GM23338 (cell line): Measurements from ENCODE around the gene ZNF691. TPM values are rescaled to one million over a fixed set of nuclear protein-coding genes. Genes with fewer than 3 reads are reported as not detected.

Experiments used
- ATAC-seq: fragments of 200-7000 bp; cut with Tn5 transposase; 3 replicates; pipeline ENCODE4 v1.9.1; 2020
- DNase-seq: peaks from one replicate; pipeline ENCODE4 v3.0.0-alpha.2; 2015; ENCODE audit warnings: low spot score
- H2AFZ ChIP-seq: fragments of 200-600 bp; sonication (generic); 2 replicates; pipeline ENCODE4 v1.8.0; 2016; ENCODE audit warnings: antibody characterized with exemption, mild to moderate bottlenecking, moderate library complexity
- H3F3A ChIP-seq: fragments of 200-600 bp; sonication (generic); replicated peaks from 2 replicates; pipeline ENCODE4 v1.8.0; 2017; ENCODE audit warnings: antibody characterized with exemption, mixed run types, low read depth
- H3K27ac ChIP-seq: fragments of 200-600 bp; sonication (generic); 2 replicates; pipeline ENCODE4 v1.6.1; 2016; ENCODE audit warnings: low read depth
- H3K27me3 ChIP-seq: fragments of 200-600 bp; sonication (generic); 2 replicates; pipeline ENCODE4 v1.8.0; 2016; ENCODE audit warnings: mild to moderate bottlenecking, mixed run types, moderate library complexity; ENCODE audit not compliant: insufficient read depth
- H3K36me3 ChIP-seq: fragments of 200-600 bp; sonication (generic); 2 replicates; pipeline ENCODE4 v1.8.0; 2016; ENCODE audit warnings: mild to moderate bottlenecking; ENCODE audit not compliant: insufficient read depth
- H3K4me1 ChIP-seq: fragments of 200-600 bp; sonication (generic); 2 replicates; pipeline ENCODE4 v1.8.0; 2016; ENCODE audit warnings: mild to moderate bottlenecking, moderate library complexity; ENCODE audit not compliant: insufficient read depth
- H3K4me2 ChIP-seq: fragments of 200-600 bp; sonication (generic); 2 replicates; pipeline ENCODE4 v1.7.1; 2017; ENCODE audit warnings: mixed run types
- H3K4me3 ChIP-seq: fragments of 200-600 bp; sonication (generic); 2 replicates; pipeline ENCODE4 v1.6.1; 2016; ENCODE audit warnings: mixed run types
- H3K79me2 ChIP-seq: fragments of 200-600 bp; sonication (generic); replicated peaks from 2 replicates; pipeline ENCODE4 v1.8.0; 2017; ENCODE audit warnings: mild to moderate bottlenecking; ENCODE audit not compliant: insufficient read depth
- H3K9me2 ChIP-seq: fragments of 200-600 bp; sonication (generic); 2 replicates; pipeline ENCODE4 v1.8.0; 2017; ENCODE audit not compliant: insufficient read depth
- H4K20me1 ChIP-seq: fragments of 200-600 bp; sonication (generic); replicated peaks from 2 replicates; pipeline ENCODE4 v1.8.0; 2017; ENCODE audit warnings: mild to moderate bottlenecking; ENCODE audit not compliant: insufficient read depth
- H3K27ac Mint-ChIP-seq: 2 replicates; pipeline ENCODE4 v1.8.0; 2020; ENCODE audit warnings: inconsistent platforms, mild to moderate bottlenecking, moderate library complexity, mixed read lengths
- H3K27me3 Mint-ChIP-seq: 3 replicates; pipeline ENCODE4 v1.8.0; 2022; ENCODE audit warnings: low read depth, mild to moderate bottlenecking, moderate library complexity, mixed read lengths, inconsistent platforms; ENCODE audit not compliant: insufficient read depth, poor library complexity
- H3K36me3 Mint-ChIP-seq: 3 replicates; pipeline ENCODE4 v1.8.0; 2021; ENCODE audit warnings: low read depth, mild to moderate bottlenecking, inconsistent platforms, moderate library complexity, mixed read lengths
- H3K4me1 Mint-ChIP-seq: 3 replicates; pipeline ENCODE4 v1.8.0; 2020; ENCODE audit warnings: mild to moderate bottlenecking, inconsistent platforms, mixed read lengths
- H3K4me3 Mint-ChIP-seq: 3 replicates; pipeline ENCODE4 v1.8.0; 2021; ENCODE audit warnings: moderate library complexity, mild to moderate bottlenecking, inconsistent platforms, mixed read lengths
- H3K9me3 Mint-ChIP-seq: 3 replicates; pipeline ENCODE4 v1.8.0; 2020; ENCODE audit warnings: moderate library complexity, mild to moderate bottlenecking, inconsistent platforms, mixed read lengths
- CREB1 ChIP-seq: fragments of 250-450 bp; sonication (Bioruptor Pico); IDR thresholded peaks from 2 replicates; pipeline ENCODE4 v1.5.0; 2020; ENCODE audit warnings: low read depth, mild to moderate bottlenecking, moderate library complexity
- CTCF ChIP-seq, 2 experiments: fragments of 200-600 bp in 1 of 2; sonication (generic) in 1 of 2; conservative IDR thresholded peaks; 2 replicates each; pipeline versions ENCODE4 v1.5.1 to v1.6.1; 2016 to 2017; ENCODE audit warnings: antibody characterized with exemption in 2 of 2, low read depth in 2 of 2, mild to moderate bottlenecking in 2 of 2, moderate library complexity in 1 of 2
- ETS1 ChIP-seq: IDR thresholded peaks from 2 replicates; pipeline ENCODE4 v1.6.1; 2016; ENCODE audit warnings: antibody characterized with exemption
- EZH2 ChIP-seq: fragments of 200-600 bp; sonication (generic); IDR thresholded peaks from one replicate; pipeline ENCODE4 v1.8.0; 2017; ENCODE audit warnings: antibody characterized with exemption, mild to moderate bottlenecking, low read depth; ENCODE audit not compliant: unreplicated experiment
- EZH2phosphoT487 ChIP-seq: fragments of 200-600 bp; sonication (generic); IDR thresholded peaks from one replicate; pipeline ENCODE4 v1.8.1; 2018; ENCODE audit warnings: antibody characterized with exemption; ENCODE audit not compliant: unreplicated experiment
- JUNB ChIP-seq: IDR thresholded peaks from one replicate; pipeline ENCODE4 v1.6.1; 2016; ENCODE audit warnings: antibody characterized with exemption; ENCODE audit not compliant: unreplicated experiment
- NANOG ChIP-seq: IDR thresholded peaks from 2 replicates; pipeline ENCODE4 v1.6.1; 2016; ENCODE audit warnings: antibody characterized with exemption, borderline replicate concordance
- POLR2AphosphoS5 ChIP-seq: IDR thresholded peaks from 2 replicates; pipeline ENCODE4 v1.6.1; 2016; ENCODE audit warnings: antibody characterized with exemption, low read depth
- REST ChIP-seq: IDR thresholded peaks from one replicate; pipeline ENCODE4 v1.6.1; 2018; ENCODE audit warnings: antibody characterized with exemption; ENCODE audit not compliant: unreplicated experiment
- STAT1 ChIP-seq: IDR thresholded peaks from one replicate; pipeline ENCODE4 v1.6.1; 2016; ENCODE audit warnings: antibody characterized with exemption; ENCODE audit not compliant: unreplicated experiment
- ZNF114 ChIP-seq: fragments of 250-450 bp; sonication (Bioruptor Pico); IDR thresholded peaks from 2 replicates; pipeline ENCODE4 v1.5.0; 2020; ENCODE audit warnings: mild to moderate bottlenecking, moderate library complexity
- ZNF331 ChIP-seq: fragments of 250-450 bp; sonication (Bioruptor Pico); IDR thresholded peaks from 2 replicates; pipeline ENCODE4 v1.5.0; 2020; ENCODE audit warnings: low read depth, mild to moderate bottlenecking, moderate library complexity
- ZNF462 ChIP-seq: fragments of 250-450 bp; sonication (Bioruptor Pico); IDR thresholded peaks from 2 replicates; pipeline ENCODE4 v1.5.0; 2020; ENCODE audit warnings: mild to moderate bottlenecking, moderate library complexity
- polyA plus RNA-seq: library from polyadenylated mRNA; unstranded; fragments of >200 nt; fragmentation: Nextera tagmentation; extraction: Ambion mirVana; gene quantifications from 2 replicates; pipeline ENCODE4 v1.2.1, GENCODE V29; 2016
- total RNA-seq: library from RNA; depleted of rRNA; stranded (reverse); fragments of >200 nt; shearing (Covaris generic); gene quantifications from 2 replicates; pipeline ENCODE4 v1.2.3, GENCODE V29; 2014

The ZNF691 gene
- total and polyA plus RNA-seq, 2 experiments from 2014 or later, result 21.3 to 27.7 TPM

- Mint-ChIP-seq H3K4me3 (peak overlapping the region; percentile 83), H3K27ac (peak overlapping the region; percentile 85), H3K9me3 (no peaks in the 10 kb centered on the region), H3K4me1 (peaks cover 14% of the 10 kb centered on the region), H3K36me3 (peaks cover 4% of the 10 kb centered on the region; the same call in 2 of the 3 replicates), H3K27me3 (no peaks in the 10 kb centered on the region)
- peak overlapping the region; percentile 71 for H3K4me2 ChIP-seq
- H3K27me3 ChIP-seq, result no peaks in the 10 kb centered on the region
- peaks cover 6% of the 10 kb centered on the region for H3F3A ChIP-seq
- peak overlapping the region; percentile 95 for H2AFZ ChIP-seq
- H3K79me2 ChIP-seq, result no peaks in the 10 kb centered on the region; the same call in 1 of the 2 replicates
- peak; percentile 50 for ATAC-seq
- H4K20me1 ChIP-seq, result no peaks in the 10 kb centered on the region
- peak overlapping the region; percentile 84 for H3K4me3 ChIP-seq
- H3K9me2 ChIP-seq, result no peaks in the 10 kb centered on the region
- peaks cover 17% of the 10 kb centered on the region for H3K4me1 ChIP-seq
- H3K36me3 ChIP-seq, result no peaks in the 10 kb centered on the region; the same call in 1 of the 2 replicates
- no peak for DNase-seq
- H3K27ac ChIP-seq, result peak overlapping the region; percentile 88
- no peak for TF ChIP-seq POLR2AphosphoS5
- TF ChIP-seq CTCF (conservative IDR thresholded peaks at IDR 0.05; ENCODE audit: low read depth in 2 of 2), result no peak
- TF ChIP-seq ETS1, result no peak
- TF ChIP-seq ZNF462, result no peak
- no peak for TF ChIP-seq JUNB
- TF ChIP-seq CREB1 (CRISPR knock-in tag), result no peak
- TF ChIP-seq STAT1, result no peak
- no peak for TF ChIP-seq EZH2phosphoT487
- no peak for TF ChIP-seq ZNF331
- no peak for TF ChIP-seq ZNF114 (CRISPR knock-in tag)
- no peak for TF ChIP-seq EZH2
- TF ChIP-seq REST, result no peak
- no peak for TF ChIP-seq NANOG
Measured at GRCh38 chr1:42815941-42816584, 30.4 kb upstream of the ZNF691 start.
